HCT116 (cell line): ENCODE measurements around the gene SHISA8. TPM values are rescaled to one million over a fixed set of nuclear protein-coding genes. Genes with fewer than 3 reads are reported as not detected.

Experiments
- ATAC-seq: fragments of 200-7000 bp; cut with Tn5 transposase; 2 replicates; pipeline ENCODE4 v1.9.1; 2020; ENCODE audit warnings: mild to moderate bottlenecking, moderate library complexity
- BruUV-seq: library from RNA; stranded (reverse); fragments of 400-500 nt; replicated peaks from 2 replicates; lab custom pipeline; 2021; lab: Mats Ljungman, UMichigan
- CTCF ChIA-PET: fragments of 300-600 bp; sonication (Branson Sonifier 250); formaldehyde crosslinking; loops from one replicate; lab custom pipeline; 2021; ENCODE audit warnings: antibody characterized with exemption; lab: Charles Lee
- POLR2A ChIA-PET: fragments of 300-600, 350-600 bp; sonication (Branson Sonifier 250); formaldehyde crosslinking; loops from one replicate; lab custom pipeline; 2021; ENCODE audit warnings: antibody characterized with exemption; lab: Charles Lee
- RAD21 ChIA-PET, 2 experiments: fragments of 300-600 bp; sonication (Branson Sonifier 250); formaldehyde crosslinking; loops; one replicate each; lab custom pipeline; 2023; ENCODE audit warnings: low total read pairs in 2 of 2; ENCODE audit not compliant: uncharacterized antibody in 2 of 2, unreplicated experiment in 2 of 2, low non-redundant PET in 1 of 2; lab: Charles Lee
- DNase-seq: peaks from one replicate; pipeline ENCODE4 v3.0.0-alpha.2; 2010; ENCODE audit warnings: low read depth, low spot score
- H2AFZ ChIP-seq: fragments of 200-600 bp; shearing (Covaris generic), sonication (generic); 2 replicates; pipeline ENCODE4 v1.6.1; 2017; ENCODE audit warnings: low read depth, mixed run types, mixed read lengths, antibody characterized with exemption, low read length; ENCODE audit not compliant: poor library complexity, severe bottlenecking
- H3K27ac ChIP-seq: 2 replicates; pipeline ENCODE4 v1.5.1; 2012; ENCODE audit warnings: low read depth, low read length
- H3K27me3 ChIP-seq: fragments of 200-600 bp; sonication (generic); 2 replicates; pipeline ENCODE4 v1.6.1; 2016; ENCODE audit warnings: mixed run types, low read length, mixed read lengths; ENCODE audit not compliant: insufficient read depth
- H3K36me3 ChIP-seq, 2 experiments: fragments of 200-500 bp in 1 of 2; fragments of 200-600 bp in 1 of 2; sonication (Bioruptor generic) in 1 of 2; sonication (generic) in 1 of 2; 2 replicates each; pipeline versions ENCODE4 v1.5.1 to v1.6.1; 2014 to 2016; ENCODE audit warnings: low read length in 2 of 2, inconsistent platforms in 1 of 2, mixed read lengths in 1 of 2, mixed run types in 1 of 2; ENCODE audit not compliant: insufficient read depth in 2 of 2, control insufficient read depth in 1 of 2
- H3K4me1 ChIP-seq, 2 experiments: fragments of 200-600 bp in 1 of 2; sonication (generic) in 1 of 2; 2 replicates each; pipeline versions ENCODE4 v1.5.1 to v1.6.1; 2012 to 2017; ENCODE audit warnings: low read length in 2 of 2, inconsistent platforms in 1 of 2, mild to moderate bottlenecking in 1 of 2, mixed read lengths in 1 of 2, mixed run types in 1 of 2, moderate library complexity in 1 of 2; ENCODE audit not compliant: insufficient read depth in 2 of 2, control insufficient read depth in 1 of 2
- H3K4me2 ChIP-seq: fragments of 200-600 bp; sonication (generic); 2 replicates; pipeline ENCODE4 v1.6.1; 2017; ENCODE audit warnings: mixed run types, low read length, mixed read lengths
- H3K4me3 ChIP-seq, 2 experiments: fragments of 200-600 bp in 1 of 2; sonication (generic) in 1 of 2; replicated peaks in 1 of 2; 2 replicates each; pipeline ENCODE4 v1.5.1; 2011 to 2016; ENCODE audit warnings: low read length in 2 of 2, control low read depth in 1 of 2, low read depth in 1 of 2, mild to moderate bottlenecking in 1 of 2, mixed read lengths in 1 of 2, mixed run types in 1 of 2
- H3K79me2 ChIP-seq: fragments of 200-600 bp; sonication (generic); 2 replicates; pipeline ENCODE4 v1.6.1; 2017; ENCODE audit warnings: mild to moderate bottlenecking, mixed run types, low read length, moderate library complexity, mixed read lengths; ENCODE audit not compliant: insufficient read depth
- H3K9ac ChIP-seq: fragments of 200-600 bp; sonication (generic); 2 replicates; pipeline ENCODE4 v1.6.1; 2016; ENCODE audit warnings: low read length, mixed read lengths
- H3K9me2 ChIP-seq: fragments of 200-600 bp; sonication (generic), shearing (Covaris generic); 2 replicates; pipeline ENCODE4 v1.6.1; 2017; ENCODE audit warnings: mixed run types, mild to moderate bottlenecking, moderate library complexity; ENCODE audit not compliant: insufficient read depth
- H3K9me3 ChIP-seq, 2 experiments: fragments of 200-500 bp in 1 of 2; fragments of 200-600 bp in 1 of 2; sonication (Bioruptor generic) in 1 of 2; sonication (generic) in 1 of 2; 2 replicates each; pipeline ENCODE4 v1.6.1; 2014 to 2017; ENCODE audit warnings: low read length in 2 of 2, mixed read lengths in 2 of 2, inconsistent platforms in 1 of 2, low read depth in 1 of 2, mild to moderate bottlenecking in 1 of 2, mixed run types in 1 of 2, moderate library complexity in 1 of 2; ENCODE audit not compliant: control insufficient read depth in 1 of 2, insufficient read depth in 1 of 2
- H4K20me1 ChIP-seq: fragments of 200-600 bp; sonication (generic), shearing (Covaris generic); 2 replicates; pipeline ENCODE4 v1.6.1; 2017; ENCODE audit warnings: mixed run types, mild to moderate bottlenecking, moderate library complexity; ENCODE audit not compliant: insufficient read depth
- ATF3 ChIP-seq: IDR thresholded peaks from 2 replicates; pipeline ENCODE4 v1.6.1; 2012
- CBX3 ChIP-seq: IDR thresholded peaks from 2 replicates; pipeline ENCODE4 v1.6.1; 2012; ENCODE audit warnings: low read depth
- CEBPB ChIP-seq: IDR thresholded peaks from 2 replicates; pipeline ENCODE4 v1.6.1; 2012; ENCODE audit warnings: low read depth
- CTCF ChIP-seq, 3 experiments: fragments of 200-600 bp in 1 of 3; sonication (generic) in 1 of 3; IDR thresholded peaks in 2 of 3; conservative IDR thresholded peaks in 1 of 3; 2 replicates each; pipeline ENCODE4 v1.5.1; 2012 to 2017; ENCODE audit warnings: low read depth in 2 of 3, low read length in 2 of 3, antibody characterized with exemption in 1 of 3, borderline replicate concordance in 1 of 3, control low read depth in 1 of 3, mild to moderate bottlenecking in 1 of 3, mixed read lengths in 1 of 3, mixed run types in 1 of 3, moderate library complexity in 1 of 3; ENCODE audit not compliant: insufficient read depth in 1 of 3
- EGR1 ChIP-seq: IDR thresholded peaks from 2 replicates; pipeline ENCODE4 v1.6.1; 2012; ENCODE audit warnings: low read depth
- ELF1 ChIP-seq: IDR thresholded peaks from 2 replicates; pipeline ENCODE4 v1.6.1; 2012; ENCODE audit warnings: low read depth, borderline replicate concordance
- EZH2 ChIP-seq: fragments of 200-600 bp; sonication (generic); IDR thresholded peaks from 2 replicates; pipeline ENCODE4 v1.6.1; 2017; ENCODE audit warnings: antibody characterized with exemption, mixed run types
- MAX ChIP-seq: IDR thresholded peaks from 2 replicates; pipeline ENCODE4 v1.6.1; 2012
- RAD21 ChIP-seq: IDR thresholded peaks from 2 replicates; pipeline ENCODE4 v1.6.1; 2012; ENCODE audit warnings: low read depth, mild to moderate bottlenecking
- SP1 ChIP-seq: IDR thresholded peaks from 2 replicates; pipeline ENCODE4 v1.6.1; 2012; ENCODE audit warnings: low read depth
- SRF ChIP-seq: IDR thresholded peaks from 2 replicates; pipeline ENCODE4 v1.6.1; 2012; ENCODE audit warnings: low read depth
- YY1 ChIP-seq: IDR thresholded peaks from 2 replicates; pipeline ENCODE4 v1.6.1; 2011; ENCODE audit warnings: low read length, low read depth, moderate library complexity, mild to moderate bottlenecking; ENCODE audit not compliant: insufficient replicate concordance; ENCODE audit errors: extremely low read depth
- ZBTB33 ChIP-seq: IDR thresholded peaks from 2 replicates; pipeline ENCODE4 v1.6.1; 2011; ENCODE audit warnings: mild to moderate bottlenecking, low read length, moderate library complexity; ENCODE audit not compliant: insufficient replicate concordance; ENCODE audit errors: extremely low read depth
- ZNF274 ChIP-seq: fragments of 200-500 bp; sonication (Bioruptor generic); IDR thresholded peaks from 2 replicates; pipeline ENCODE4 v1.6.1; 2014; ENCODE audit warnings: mild to moderate bottlenecking, low read depth, low read length, inconsistent platforms
- intact Hi-C: fragments of 100-400 bp; cut with micrococcal nuclease; formaldehyde crosslinking; loops from 2 replicates; pipeline ENCODE4 v1.10.0; 2022
- total RNA-seq: library from RNA; stranded (reverse); gene quantifications from one replicate; pipeline ENCODE4 v1.2.1, GENCODE V29; 2021; ENCODE audit not compliant: unreplicated experiment

SHISA8 gene
- total RNA-seq, 1 experiment from 2014 or later: 13.9 TPM

- Histone ChIP-seq H3K9me2 (no peaks in the 10 kb centered on the region), H2AFZ (no peak overlapping the region), H3K27me3 (no peaks in the 10 kb centered on the region), H3K4me1 (no peaks in the 10 kb centered on the region; a peak in 1 of 4 replicates), H3K4me3 (no peak overlapping the region), H3K4me2 (no peak overlapping the region), H4K20me1 (no peaks in the 10 kb centered on the region), H3K27ac (no peak overlapping the region), H3K9me3 (no peaks in the 10 kb centered on the region), H3K9ac (no peak overlapping the region), H3K79me2 (no peaks in the 10 kb centered on the region), H3K36me3 (peaks cover 10 to 12% of the 10 kb centered on the region in 2 experiments; a peak in 3 of 4 replicates)
- intact Hi-C loops: no loop called here
- POLR2A ChIA-PET: no interaction called here
- CTCF ChIA-PET: no interaction called here
- no peak for DNase-seq
- RAD21 ChIA-PET: no interaction called here
- TF ChIP-seq ZBTB33: no peak
- no peak for TF ChIP-seq RAD21
- TF ChIP-seq SP1: no peak
- TF ChIP-seq ATF3: no peak
- no peak for TF ChIP-seq CTCF (IDR thresholded peaks at IDR 0.05 in 2 of 3, conservative IDR thresholded peaks at IDR 0.05 in 1 of 3; ENCODE audit: borderline replicate concordance in 1 of 3, insufficient read depth in 1 of 3, low read depth in 2 of 3, low read length in 2 of 3)
- TF ChIP-seq EZH2: no peak
- TF ChIP-seq ZNF274: no peak
- no peak for TF ChIP-seq YY1
- no peak for TF ChIP-seq SRF
- no peak for TF ChIP-seq CBX3
- no peak for TF ChIP-seq CEBPB
- TF ChIP-seq MAX: no peak
- TF ChIP-seq ELF1: no peak
- no peak for TF ChIP-seq EGR1
- no TSS peak for BruUV-seq
- ATAC-seq: no peak
Measured at GRCh38 chr22:41904450-41905410, 10.1 kb downstream of the SHISA8 start.
